NCI-H69 (cell line): ENCODE measurements around the gene LGI1.

ENCODE experiments used
- DNase-seq: peaks from one replicate; lab custom pipeline; 2025; lab: John Stamatoyannopoulos, UW

Gene LGI1

GRCh38 chr10:93757801-93758507 lies at the start of gene LGI1:
Gene LGI1, plus strand, starts transcription at chr10:93757936. Its CDS starts 209 bp downstream, at chr10:93758145.
- peak; percentile 36 for DNase-seq

GRCh38 chr10:93710333-93710909 lies 47.3 kb upstream of the LGI1 start:
- DNase-seq: peak; percentile 3

- DNase-seq: no peak
These were observed 45.8 kb upstream of the LGI1 start for GRCh38 chr10:93711891-93712290.

GRCh38 chr10:93712593-93712992 lies 45.1 kb upstream of the LGI1 start:
- no peak for DNase-seq

- no peak for DNase-seq
These were observed 42.4 kb upstream of the LGI1 start for GRCh38 chr10:93715345-93715744.

GRCh38 chr10:93716766-93717165 lies 41.0 kb upstream of the LGI1 start:
- DNase-seq: no peak

- peak; percentile 11 for DNase-seq
These were observed 38.6 kb upstream of the LGI1 start for GRCh38 chr10:93718937-93719725.

GRCh38 chr10:93719901-93720300 lies 37.8 kb upstream of the LGI1 start:
- no peak for DNase-seq

- DNase-seq: peak; percentile 2
These were observed 35.2 kb upstream of the LGI1 start for GRCh38 chr10:93722550-93722949.

GRCh38 chr10:93723153-93723552 lies 34.6 kb upstream of the LGI1 start:
- no peak for DNase-seq

- DNase-seq: no peak
These were observed 31.7 kb upstream of the LGI1 start for GRCh38 chr10:93726024-93726423.

GRCh38 chr10:93741367-93741766 lies 16.4 kb upstream of the LGI1 start:
- DNase-seq: no peak

- DNase-seq: no peak
These were observed 14.9 kb upstream of the LGI1 start for GRCh38 chr10:93742633-93743349.

- DNase-seq: peak; percentile 38
These were observed 12.2 kb upstream of the LGI1 start for GRCh38 chr10:93745408-93746065.

- DNase-seq: peak; percentile 74
These were observed 10.9 kb upstream of the LGI1 start for GRCh38 chr10:93746844-93747284.

- peak; percentile 47 for DNase-seq
These were observed 8.4 kb upstream of the LGI1 start for GRCh38 chr10:93749218-93749799.

GRCh38 chr10:93751124-93751523 lies 6.6 kb upstream of the LGI1 start:
- no peak for DNase-seq

- no peak for DNase-seq
These were observed 5.9 kb upstream of the LGI1 start for GRCh38 chr10:93751832-93752231.

- DNase-seq: peak; percentile 4
These were observed 5.0 kb upstream of the LGI1 start for GRCh38 chr10:93752761-93753160.

- DNase-seq: no peak
These were observed 4.0 kb upstream of the LGI1 start for GRCh38 chr10:93753621-93754250.

- no peak for DNase-seq
These were observed 3.0 kb upstream of the LGI1 start for GRCh38 chr10:93754761-93755160.
